WERI-Rb-1 (cell line): Measurements from ENCODE around the gene SPRING1.
"Not testable (repeated sequence)": the region's sequence is repeated elsewhere in the genome, so short reads cannot be mapped to it uniquely, and the experiment has no call there.

Experiments
- DNase-seq: peaks from one replicate; pipeline ENCODE4 v3.0.0-alpha.2; 2020
- H3K27ac ChIP-seq: fragments of 250-450 bp; sonication (Bioruptor Pico); 2 replicates; pipeline ENCODE4 v1.5.1; 2020; ENCODE audit warnings: mild to moderate bottlenecking, moderate library complexity
- H3K27me3 ChIP-seq: fragments of 250-450 bp; sonication (Bioruptor Pico); 2 replicates; pipeline ENCODE4 v1.5.1; 2021; ENCODE audit warnings: mild to moderate bottlenecking, low read depth, moderate library complexity; ENCODE audit not compliant: insufficient read depth, severe bottlenecking
- H3K36me3 ChIP-seq: fragments of 250-450 bp; sonication (Bioruptor Pico); 2 replicates; pipeline ENCODE4 v1.5.1; 2020; ENCODE audit warnings: mild to moderate bottlenecking, moderate library complexity
- H3K4me3 ChIP-seq: 2 replicates; pipeline ENCODE4 v1.5.1; 2011; ENCODE audit warnings: low read depth, mild to moderate bottlenecking, control low read depth, low read length
- H3K9me3 ChIP-seq: fragments of 250-450 bp; sonication (Bioruptor Pico); 2 replicates; pipeline ENCODE4 v1.5.1; 2021; ENCODE audit warnings: mild to moderate bottlenecking, moderate library complexity; ENCODE audit not compliant: severe bottlenecking
- CTCF ChIP-seq: IDR thresholded peaks from 2 replicates; pipeline ENCODE4 v1.5.1; 2011; ENCODE audit warnings: low read depth, mild to moderate bottlenecking, control low read depth, inconsistent platforms, low read length

Gene SPRING1

DNA sequence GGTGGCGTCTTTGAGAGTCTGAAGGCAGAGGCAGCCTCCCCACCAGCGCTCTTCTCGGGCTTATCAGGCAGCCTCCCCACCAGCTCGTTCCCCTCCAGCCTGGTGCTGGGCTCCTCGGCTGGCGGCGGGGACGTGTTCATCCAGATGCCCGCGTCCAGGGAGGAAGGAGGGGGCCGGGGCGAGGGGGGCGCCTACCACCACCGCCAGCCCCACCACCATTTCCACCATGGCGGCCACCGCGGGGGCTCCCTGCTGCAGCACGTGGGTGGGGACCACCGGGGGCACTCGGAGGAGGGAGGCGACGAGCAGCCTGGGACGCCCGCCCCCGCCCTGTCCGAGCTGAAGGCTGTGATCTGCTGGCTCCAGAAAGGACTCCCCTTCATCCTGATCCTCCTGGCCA lies 12.0 kb upstream of the SPRING1 start:
- Histone ChIP-seq H3K9me3 (no peaks in the 10 kb centered on the region), H3K27ac (no peak overlapping the region), H3K36me3 (peaks cover 40% of the 10 kb centered on the region), H3K27me3 (no peaks in the 10 kb centered on the region), H3K4me3 (no peak overlapping the region)
- DNase-seq: no peak
- TF ChIP-seq CTCF: no peak

DNA sequence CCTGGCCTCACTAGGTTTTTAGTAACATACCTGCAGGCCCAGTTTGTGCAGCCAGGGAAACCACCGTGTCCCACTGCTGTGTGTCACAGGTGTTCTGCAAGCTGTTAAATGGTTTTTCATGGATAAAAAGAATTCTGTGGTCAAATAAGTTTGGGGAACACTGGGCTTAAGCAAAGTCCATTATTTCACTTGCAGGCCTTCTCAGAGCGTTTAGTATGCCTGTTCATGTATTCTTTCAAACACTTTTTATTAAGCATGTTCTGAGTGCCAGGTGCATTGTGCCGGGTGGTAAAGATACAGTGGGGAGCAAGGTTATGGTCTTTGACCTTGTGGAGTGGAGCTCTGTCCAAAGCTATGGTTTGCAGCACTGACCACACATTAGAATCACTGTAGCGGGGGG lies 7.7 kb upstream of the SPRING1 start:
- H3K27ac ChIP-seq: no peak overlapping the region
- no peaks in the 10 kb centered on the region for H3K9me3 ChIP-seq
- DNase-seq: no peak
- no peaks in the 10 kb centered on the region for H3K27me3 ChIP-seq
- no peak overlapping the region for H3K4me3 ChIP-seq
- peaks cover 40% of the 10 kb centered on the region for H3K36me3 ChIP-seq
- no peak for TF ChIP-seq CTCF

DNA sequence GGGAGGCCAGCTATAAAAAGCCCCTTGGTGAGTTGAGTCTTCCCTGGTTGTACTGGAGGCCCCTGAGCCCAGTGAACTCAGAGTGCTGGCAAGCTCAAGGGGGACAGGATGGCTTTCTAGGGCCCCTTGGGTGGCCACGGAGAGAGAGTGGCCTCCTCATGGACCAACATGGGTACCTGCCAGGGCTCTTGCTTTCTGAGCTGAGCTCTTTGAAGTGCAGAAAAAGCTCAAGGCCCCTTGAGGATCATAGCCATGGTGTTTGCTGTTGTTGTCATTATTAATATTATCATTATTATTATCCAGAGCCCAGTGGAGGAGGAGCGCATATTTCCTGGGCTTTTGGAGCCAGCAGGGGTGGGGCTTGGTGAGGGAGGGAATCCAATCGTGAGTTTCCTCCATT lies 6.9 kb upstream of the SPRING1 start:
- Histone ChIP-seq H3K27me3 (no peaks in the 10 kb centered on the region), H3K36me3 (peaks cover 39% of the 10 kb centered on the region), H3K4me3 (no peak overlapping the region), H3K27ac (no peak overlapping the region), H3K9me3 (no peaks in the 10 kb centered on the region)
- no peak for DNase-seq
- TF ChIP-seq CTCF: no peak

DNA sequence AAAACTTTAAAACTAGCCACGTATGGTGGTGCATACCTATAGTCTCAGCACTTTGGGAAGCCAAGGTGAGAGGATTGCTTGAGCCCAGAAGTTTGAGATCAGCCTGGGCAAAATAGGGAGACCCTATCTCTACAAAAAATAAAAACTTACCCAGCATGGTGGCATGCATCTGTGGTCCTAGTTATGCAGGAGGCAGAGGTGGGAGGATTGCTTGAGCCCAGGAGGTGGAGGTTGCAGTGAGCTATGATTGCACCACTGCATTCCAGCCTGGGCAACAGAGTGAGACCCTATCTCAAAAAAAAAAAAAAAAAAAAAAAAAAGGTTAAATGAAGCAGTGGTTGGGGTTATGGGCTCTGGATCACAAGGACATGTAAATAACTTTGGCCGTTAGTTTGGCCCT lies 4.9 kb upstream of the SPRING1 start:
- DNase-seq, H3K4me3 ChIP-seq, H3K27ac ChIP-seq, H3K27me3 ChIP-seq, H3K9me3 ChIP-seq: not testable (repeated sequence)
- H3K36me3 ChIP-seq: peaks cover 39% of the 10 kb centered on the region

- peak; percentile 40 for DNase-seq
- Histone ChIP-seq H3K9me3 (no peaks in the 10 kb centered on the region), H3K36me3 (peaks cover 30% of the 10 kb centered on the region), H3K27me3 (no peaks in the 10 kb centered on the region), H3K27ac (peak overlapping the region; percentile 52), H3K4me3 (no peak overlapping the region)
- TF ChIP-seq CTCF: no peak
Measured at GRCh38 chr12:116739381-116739887, 1.6 kb upstream of the SPRING1 start.

DNA sequence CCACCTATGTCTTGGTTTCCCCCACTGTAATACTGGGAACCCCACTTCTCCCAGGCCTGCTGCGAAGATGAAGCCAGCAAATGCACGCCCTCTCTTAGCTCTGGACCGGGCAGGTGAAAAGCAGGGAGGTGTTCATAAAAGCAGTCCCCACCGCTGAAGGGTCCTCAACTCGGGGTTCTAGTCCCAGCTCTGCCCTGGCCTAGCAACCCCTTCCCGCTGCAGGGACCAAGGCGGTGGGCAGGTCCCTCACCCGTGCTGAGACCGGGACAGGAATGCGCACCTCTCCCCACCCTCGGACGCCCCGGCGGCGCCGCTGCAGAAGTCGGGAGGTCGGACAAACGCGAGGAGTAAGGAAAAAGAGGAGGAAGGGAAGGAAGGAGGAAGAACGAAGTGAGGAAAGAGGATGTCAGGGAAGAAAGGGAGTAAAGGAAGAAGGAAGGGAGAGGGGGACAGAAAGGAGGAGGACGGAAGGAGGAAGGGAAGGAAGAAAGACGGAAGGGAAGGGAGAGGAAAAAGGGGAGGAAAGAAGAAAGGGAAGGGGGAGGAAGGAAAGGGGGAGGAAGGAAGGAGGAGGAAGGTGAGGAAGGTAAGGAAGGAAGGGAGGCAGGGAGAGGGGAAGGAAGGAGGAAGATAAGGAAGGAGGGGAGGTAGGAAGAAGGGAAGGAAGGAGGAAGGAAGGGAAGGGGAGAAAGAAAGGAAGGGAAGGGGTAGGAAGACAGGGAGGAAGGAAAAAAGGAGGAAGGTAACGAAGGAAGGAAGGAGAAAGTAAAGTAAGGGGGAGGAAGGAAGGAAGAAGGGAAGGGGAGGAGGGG lies 701 bp downstream of the SPRING1 start:
- H3K36me3 ChIP-seq: peaks cover 36% of the 10 kb centered on the region
- no peaks in the 10 kb centered on the region for H3K27me3 ChIP-seq
- peak overlapping the region; percentile 59 for H3K27ac ChIP-seq
- peak overlapping the region; percentile 71 for H3K4me3 ChIP-seq
- DNase-seq: no peak
- no peak for TF ChIP-seq CTCF
- no peaks in the 10 kb centered on the region for H3K9me3 ChIP-seq
